ENCODE data around the gene HS3ST3B1. TPM values are rescaled to one million over a fixed set of nuclear protein-coding genes. Genes with fewer than 3 reads are reported as not detected.

Gene HS3ST3B1
- total RNA-seq, 1 experiment from 2014 or later, result 0.59 TPM

DNA sequence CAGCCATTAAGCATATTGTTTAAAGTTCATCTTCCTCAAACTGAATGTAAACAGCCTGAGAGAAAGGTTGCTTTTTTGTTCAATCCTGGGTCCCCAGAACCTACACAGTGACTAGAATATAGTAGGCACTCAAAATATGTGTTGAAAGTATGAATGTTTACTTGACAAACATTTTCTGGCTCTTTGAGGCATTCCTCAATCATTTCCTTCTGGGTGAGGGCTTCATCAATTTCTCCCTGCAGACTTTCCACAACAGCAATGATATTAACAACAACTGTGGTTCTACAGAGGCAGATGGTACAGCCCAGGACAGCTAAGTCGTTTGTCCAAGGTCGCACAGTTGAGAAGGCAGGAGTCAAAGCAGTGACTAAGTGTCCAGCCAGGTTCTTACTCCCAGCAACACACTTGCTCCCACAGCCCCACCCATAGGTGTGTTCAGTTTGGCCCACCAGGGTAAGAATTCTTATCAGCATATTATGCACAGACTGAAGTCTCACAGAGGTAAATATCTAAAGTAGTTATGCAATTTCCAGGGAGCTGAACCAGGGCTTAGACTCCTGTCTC lies 61.1 kb downstream of the HS3ST3B1 start:
- H3K9me3 ChIP-seq (ENCODE audit: control insufficient read depth, insufficient read depth, low read depth, low read length), result no peaks in the 10 kb centered on the region
- no peak overlapping the region for H3K27ac ChIP-seq (ENCODE audit: low read length)
- H3K27me3 ChIP-seq (ENCODE audit: control insufficient read depth, insufficient read depth, low read length), result no peaks in the 10 kb centered on the region
- DNase-seq (ENCODE audit: low read depth, low spot score) (no peak), ATAC-seq (no peak)
- H3K4me1 ChIP-seq (ENCODE audit: control insufficient read depth, insufficient read depth, low read length), result no peaks in the 10 kb centered on the region
- H3K4me3 ChIP-seq (ENCODE audit: low read depth in 2 of 2, low read length in 2 of 2), result no peak overlapping the region
- TF ChIP-seq TCF7L2 (IDR thresholded peaks at IDR 0.05; ENCODE audit: low read depth, low read length) (no peak), SIN3A (IDR thresholded peaks at IDR 0.05; ENCODE audit: borderline replicate concordance, insufficient read depth, low read depth, low read length) (no peak), POLR2AphosphoS5 (IDR thresholded peaks at IDR 0.05; ENCODE audit: low read depth, low read length) (no peak)
- TF ChIP-seq, protein P1, sequence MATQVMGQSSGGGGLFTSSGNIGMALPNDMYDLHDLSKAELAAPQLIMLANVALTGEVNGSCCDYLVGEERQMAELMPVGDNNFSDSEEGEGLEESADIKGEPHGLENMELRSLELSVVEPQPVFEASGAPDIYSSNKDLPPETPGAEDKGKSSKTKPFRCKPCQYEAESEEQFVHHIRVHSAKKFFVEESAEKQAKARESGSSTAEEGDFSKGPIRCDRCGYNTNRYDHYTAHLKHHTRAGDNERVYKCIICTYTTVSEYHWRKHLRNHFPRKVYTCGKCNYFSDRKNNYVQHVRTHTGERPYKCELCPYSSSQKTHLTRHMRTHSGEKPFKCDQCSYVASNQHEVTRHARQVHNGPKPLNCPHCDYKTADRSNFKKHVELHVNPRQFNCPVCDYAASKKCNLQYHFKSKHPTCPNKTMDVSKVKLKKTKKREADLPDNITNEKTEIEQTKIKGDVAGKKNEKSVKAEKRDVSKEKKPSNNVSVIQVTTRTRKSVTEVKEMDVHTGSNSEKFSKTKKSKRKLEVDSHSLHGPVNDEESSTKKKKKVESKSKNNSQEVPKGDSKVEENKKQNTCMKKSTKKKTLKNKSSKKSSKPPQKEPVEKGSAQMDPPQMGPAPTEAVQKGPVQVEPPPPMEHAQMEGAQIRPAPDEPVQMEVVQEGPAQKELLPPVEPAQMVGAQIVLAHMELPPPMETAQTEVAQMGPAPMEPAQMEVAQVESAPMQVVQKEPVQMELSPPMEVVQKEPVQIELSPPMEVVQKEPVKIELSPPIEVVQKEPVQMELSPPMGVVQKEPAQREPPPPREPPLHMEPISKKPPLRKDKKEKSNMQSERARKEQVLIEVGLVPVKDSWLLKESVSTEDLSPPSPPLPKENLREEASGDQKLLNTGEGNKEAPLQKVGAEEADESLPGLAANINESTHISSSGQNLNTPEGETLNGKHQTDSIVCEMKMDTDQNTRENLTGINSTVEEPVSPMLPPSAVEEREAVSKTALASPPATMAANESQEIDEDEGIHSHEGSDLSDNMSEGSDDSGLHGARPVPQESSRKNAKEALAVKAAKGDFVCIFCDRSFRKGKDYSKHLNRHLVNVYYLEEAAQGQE (IDR thresholded peaks at IDR 0.05; ENCODE audit: insufficient read depth in 1 of 2, low read depth in 2 of 2, low read length in 1 of 2), result no peak
- TF ChIP-seq, protein P2, sequence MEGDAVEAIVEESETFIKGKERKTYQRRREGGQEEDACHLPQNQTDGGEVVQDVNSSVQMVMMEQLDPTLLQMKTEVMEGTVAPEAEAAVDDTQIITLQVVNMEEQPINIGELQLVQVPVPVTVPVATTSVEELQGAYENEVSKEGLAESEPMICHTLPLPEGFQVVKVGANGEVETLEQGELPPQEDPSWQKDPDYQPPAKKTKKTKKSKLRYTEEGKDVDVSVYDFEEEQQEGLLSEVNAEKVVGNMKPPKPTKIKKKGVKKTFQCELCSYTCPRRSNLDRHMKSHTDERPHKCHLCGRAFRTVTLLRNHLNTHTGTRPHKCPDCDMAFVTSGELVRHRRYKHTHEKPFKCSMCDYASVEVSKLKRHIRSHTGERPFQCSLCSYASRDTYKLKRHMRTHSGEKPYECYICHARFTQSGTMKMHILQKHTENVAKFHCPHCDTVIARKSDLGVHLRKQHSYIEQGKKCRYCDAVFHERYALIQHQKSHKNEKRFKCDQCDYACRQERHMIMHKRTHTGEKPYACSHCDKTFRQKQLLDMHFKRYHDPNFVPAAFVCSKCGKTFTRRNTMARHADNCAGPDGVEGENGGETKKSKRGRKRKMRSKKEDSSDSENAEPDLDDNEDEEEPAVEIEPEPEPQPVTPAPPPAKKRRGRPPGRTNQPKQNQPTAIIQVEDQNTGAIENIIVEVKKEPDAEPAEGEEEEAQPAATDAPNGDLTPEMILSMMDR (IDR thresholded peaks at IDR 0.05), result no peak
- BruUV-seq (replicated peaks), result no TSS peak
- in situ Hi-C loops (cut with HindIII; ENCODE audit: low pct_unique_long_range_greater_than_20kb, low sequenced_read_pairs), result no loop called here
- no peaks in the 10 kb centered on the region for H3K36me3 ChIP-seq (ENCODE audit: control insufficient read depth, insufficient read depth, low read length)
- ChIA-PET POLR2A (no interaction called here), CTCF (no interaction called here)
- intact Hi-C loops (cut with micrococcal nuclease; ENCODE audit: unreplicated experiment), result no loop called here

DNA sequence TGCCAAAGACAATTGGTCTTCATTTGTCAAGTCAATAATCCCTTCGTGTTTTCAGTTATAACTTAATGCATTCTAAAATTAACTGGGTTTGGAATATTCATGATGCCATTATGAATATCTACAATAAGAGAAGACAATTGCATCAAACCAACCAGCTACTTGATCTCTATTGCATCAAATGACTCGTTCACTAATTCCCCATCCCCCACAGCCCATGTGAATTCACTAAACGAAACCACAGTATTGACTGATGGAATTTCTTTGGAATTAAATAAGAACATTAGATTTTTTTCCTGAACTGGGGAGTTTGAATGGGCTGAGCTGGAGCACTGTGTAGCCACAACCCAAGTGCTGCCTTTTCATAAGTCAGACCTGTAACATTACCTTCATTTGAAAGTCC lies 65.3 kb downstream of the HS3ST3B1 start:
- CTCF ChIA-PET, result no interaction called here
- Histone ChIP-seq H3K27me3 (ENCODE audit: control insufficient read depth, insufficient read depth, low read length) (no peaks in the 10 kb centered on the region), H3K4me3 (ENCODE audit: low read depth in 2 of 2, low read length in 2 of 2) (no peak overlapping the region), H3K9me3 (ENCODE audit: control insufficient read depth, insufficient read depth, low read depth, low read length) (no peaks in the 10 kb centered on the region), H3K36me3 (ENCODE audit: control insufficient read depth, insufficient read depth, low read length) (no peaks in the 10 kb centered on the region), H3K4me1 (ENCODE audit: control insufficient read depth, insufficient read depth, low read length) (no peaks in the 10 kb centered on the region), H3K27ac (ENCODE audit: low read length) (no peak overlapping the region)
- POLR2A ChIA-PET, result no interaction called here
- DNase-seq (ENCODE audit: low read depth, low spot score) (no peak), ATAC-seq (no peak)
- no TSS peak for BruUV-seq (replicated peaks)
- in situ Hi-C loops (cut with HindIII; ENCODE audit: low pct_unique_long_range_greater_than_20kb, low sequenced_read_pairs), result no loop called here
- TF ChIP-seq, protein P1 (IDR thresholded peaks at IDR 0.05; ENCODE audit: insufficient read depth in 1 of 2, low read depth in 2 of 2, low read length in 1 of 2), result no peak
- TF ChIP-seq, protein P2 (IDR thresholded peaks at IDR 0.05), result no peak
- TF ChIP-seq TCF7L2 (IDR thresholded peaks at IDR 0.05; ENCODE audit: low read depth, low read length) (no peak), POLR2AphosphoS5 (IDR thresholded peaks at IDR 0.05; ENCODE audit: low read depth, low read length) (no peak), SIN3A (IDR thresholded peaks at IDR 0.05; ENCODE audit: borderline replicate concordance, insufficient read depth, low read depth, low read length) (no peak)
- intact Hi-C loops (cut with micrococcal nuclease; ENCODE audit: unreplicated experiment), result no loop called here

All from Panc1 (cell line).